Breast epithelium (tissue), 3 donors: ENCODE data around the gene PIK3C2G.

Experiments used
- CTCF ChIP-seq, 3 donors: fragments of 450-650 bp; IDR thresholded peaks; one replicate each; pipeline ENCODE4 v1.5.1; 2016 to 2017; ENCODE audit warnings: antibody characterized with exemption in 3 of 3, mild to moderate bottlenecking in 3 of 3, moderate library complexity in 3 of 3
- POLR2A ChIP-seq: fragments of 450-650 bp; IDR thresholded peaks from one replicate; pipeline ENCODE4 v1.6.1; 2016; ENCODE audit warnings: antibody characterized with exemption, mild to moderate bottlenecking, moderate library complexity
- POLR2AphosphoS5 ChIP-seq, 3 donors: sonication (generic); formaldehyde crosslinking; IDR thresholded peaks; one replicate each; pipeline ENCODE4 v1.6.1; 2017; ENCODE audit warnings: antibody characterized with exemption in 3 of 3

- TF ChIP-seq CTCF (IDR thresholded peaks at IDR 0.05) (no peak), POLR2AphosphoS5 (IDR thresholded peaks at IDR 0.05) (no peak), POLR2A (no peak)
These were observed 423.1 kb downstream of the PIK3C2G start for GRCh38 chr12:18684430-18684829.
